NCI-H128 (cell line): ENCODE results near the gene GOSR1.
"Not testable (repeated sequence)": the region's sequence is repeated elsewhere in the genome, so short reads cannot be mapped to it uniquely, and the experiment has no call there.

Experiments
- DNase-seq: peaks from one replicate; lab custom pipeline; 2025; ENCODE audit not compliant: unreplicated experiment; lab: John Stamatoyannopoulos, UW

The GOSR1 gene

DNA sequence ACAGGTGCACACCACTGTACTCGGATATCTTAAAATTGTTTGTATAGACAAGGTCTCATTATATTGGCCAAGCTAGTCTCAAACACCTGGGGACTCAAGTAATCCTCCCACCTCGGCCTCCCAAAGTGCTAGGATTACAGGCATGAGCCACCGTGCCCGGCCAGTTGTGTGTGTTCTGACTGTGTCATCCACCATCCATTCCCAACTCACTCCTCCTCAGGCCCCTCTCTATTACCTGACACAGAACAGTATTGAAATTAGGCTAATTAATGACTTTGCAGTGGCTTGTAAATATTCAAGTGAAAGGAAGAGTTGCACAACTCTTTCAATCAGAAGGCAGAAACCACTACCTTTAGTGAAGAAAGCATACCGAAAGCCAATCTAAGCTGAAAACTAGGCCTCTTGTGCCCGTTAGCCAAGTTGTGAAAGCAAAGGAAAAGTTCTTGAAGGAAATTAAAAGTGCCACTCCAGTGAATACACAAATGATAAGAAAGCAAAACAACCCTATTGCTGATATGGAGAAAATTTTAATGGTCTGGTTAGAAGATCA is 28.7 kb downstream of the GOSR1 start:
- DNase-seq: no peak

DNA sequence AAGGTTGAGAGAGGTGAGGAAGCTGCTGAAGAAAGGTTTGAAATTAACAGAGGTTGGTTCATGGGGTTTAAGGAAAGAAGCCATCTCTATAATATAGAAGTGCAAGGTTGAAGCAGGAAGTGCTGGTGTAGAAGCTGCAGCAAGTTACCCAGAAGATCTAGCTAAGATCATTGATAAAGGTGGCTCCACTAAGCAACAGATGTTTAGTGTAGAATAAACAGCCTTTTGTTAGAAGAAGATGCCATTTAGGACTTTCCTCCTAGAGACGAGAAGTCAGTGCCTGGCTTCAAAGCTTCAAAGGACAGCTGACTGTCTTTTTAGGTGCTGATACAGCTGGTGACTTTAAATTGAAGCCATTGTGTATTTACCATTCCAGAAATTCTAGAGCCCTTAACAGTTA is 29.3 kb downstream of the GOSR1 start:
- no peak for DNase-seq

DNA sequence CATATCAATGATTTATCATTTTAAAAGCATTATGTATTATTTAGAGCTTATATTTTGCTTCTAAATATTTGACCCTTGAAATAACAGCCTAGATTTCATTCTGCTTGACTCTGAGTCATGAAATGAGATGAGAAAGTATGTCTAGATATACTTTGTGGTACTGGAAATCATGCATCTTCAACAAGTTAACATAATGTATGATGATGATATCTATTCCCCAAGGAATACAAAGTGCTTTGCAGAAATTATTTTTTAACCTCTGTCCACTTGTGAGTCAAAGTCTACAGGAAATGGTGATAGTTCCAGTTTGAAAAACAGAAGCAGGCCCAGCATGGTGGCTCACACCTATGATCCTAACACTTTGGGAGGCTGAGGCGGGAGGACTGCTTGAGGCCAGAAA is 36.1 kb downstream of the GOSR1 start:
- no peak for DNase-seq

- no peak for DNase-seq
These were observed 37.8 kb downstream of the GOSR1 start for GRCh38 chr17:30514895-30515596.

DNA sequence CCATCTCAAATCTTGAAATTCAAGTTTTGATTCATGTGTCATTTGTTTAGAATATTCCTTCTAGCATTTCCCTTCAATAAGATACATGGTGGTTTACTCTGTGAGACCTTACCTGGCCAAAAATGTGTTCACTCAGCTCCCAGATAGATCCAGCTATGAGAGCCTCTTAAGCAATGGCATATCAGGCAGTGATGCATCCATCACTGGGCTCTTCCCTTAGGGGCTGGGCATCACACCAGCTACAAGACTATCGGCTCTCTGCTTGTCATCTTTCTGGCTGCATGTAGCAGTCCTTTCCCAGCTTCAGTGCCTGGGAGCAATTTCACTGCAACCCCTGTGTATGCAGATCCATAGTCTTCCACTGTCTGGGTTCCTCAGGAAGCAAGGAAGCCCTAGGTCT is 40.6 kb downstream of the GOSR1 start:
- no peak for DNase-seq

DNA sequence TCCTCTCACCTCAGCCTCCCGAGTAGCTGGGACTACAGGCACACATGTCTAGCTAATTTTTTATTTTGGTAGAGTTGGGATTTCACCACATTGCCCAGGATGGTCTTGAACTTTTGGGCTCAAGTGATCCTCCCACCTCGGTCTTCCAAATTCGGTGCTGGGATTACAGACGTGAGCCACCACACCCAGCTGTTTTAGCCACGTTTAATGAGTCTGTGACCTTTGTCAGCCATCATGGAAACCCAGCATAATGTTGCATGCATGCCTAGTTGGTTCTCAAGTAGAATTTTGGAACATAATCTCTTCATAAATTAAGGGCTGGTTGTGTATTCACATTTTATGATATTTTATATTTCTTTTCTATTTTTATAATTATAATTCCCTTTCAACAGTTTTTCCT is 42.0 kb downstream of the GOSR1 start:
- DNase-seq: no peak

GRCh38 chr17:30519707-30520106 is 42.5 kb downstream of the GOSR1 start:
- no peak for DNase-seq

DNA sequence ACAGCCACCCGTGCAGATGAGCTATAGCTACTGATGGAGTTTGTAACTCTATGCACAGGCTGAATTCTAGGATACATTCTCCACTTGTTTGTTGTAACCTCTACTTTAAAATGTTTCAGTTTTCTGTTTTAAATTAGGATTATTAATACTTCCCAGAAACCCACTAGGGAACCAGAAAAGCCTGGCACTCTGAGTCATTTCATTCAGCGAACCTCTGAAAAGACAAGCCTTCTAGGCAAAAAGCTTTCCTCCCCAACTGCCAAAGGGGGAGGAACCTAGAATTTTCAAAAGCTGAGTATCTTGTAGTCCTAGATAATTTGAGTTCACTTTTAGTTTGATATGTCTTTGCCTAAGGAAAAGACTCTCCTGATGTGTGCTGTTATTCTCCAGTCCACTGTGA is 43.2 kb downstream of the GOSR1 start:
- no peak for DNase-seq

GRCh38 chr17:30520882-30521281 is 43.7 kb downstream of the GOSR1 start:
- DNase-seq: no peak

- no peak for DNase-seq
These were observed 44.6 kb downstream of the GOSR1 start for GRCh38 chr17:30521766-30522165.

DNA sequence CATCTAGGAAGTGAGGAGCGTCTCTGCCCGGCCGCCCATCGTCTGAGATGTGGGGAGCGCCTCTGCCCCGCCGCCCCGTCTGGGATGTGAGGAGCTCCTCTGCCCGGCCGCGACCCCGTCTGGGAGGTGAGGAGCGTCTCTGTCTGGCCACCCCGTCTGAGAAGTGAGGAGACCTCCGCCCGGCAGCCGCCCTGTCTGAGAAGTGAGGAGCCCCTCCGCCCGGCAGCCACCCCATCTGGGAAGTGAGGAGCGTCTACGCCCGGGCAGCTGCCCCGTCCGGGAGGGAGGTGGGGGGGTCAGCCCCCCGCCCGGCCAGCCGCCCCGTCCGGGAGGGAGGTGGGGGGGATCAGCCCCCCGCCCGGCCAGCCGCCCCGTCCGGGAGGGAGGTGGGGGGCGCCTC is 46.0 kb downstream of the GOSR1 start:
- not testable (repeated sequence) for DNase-seq

DNA sequence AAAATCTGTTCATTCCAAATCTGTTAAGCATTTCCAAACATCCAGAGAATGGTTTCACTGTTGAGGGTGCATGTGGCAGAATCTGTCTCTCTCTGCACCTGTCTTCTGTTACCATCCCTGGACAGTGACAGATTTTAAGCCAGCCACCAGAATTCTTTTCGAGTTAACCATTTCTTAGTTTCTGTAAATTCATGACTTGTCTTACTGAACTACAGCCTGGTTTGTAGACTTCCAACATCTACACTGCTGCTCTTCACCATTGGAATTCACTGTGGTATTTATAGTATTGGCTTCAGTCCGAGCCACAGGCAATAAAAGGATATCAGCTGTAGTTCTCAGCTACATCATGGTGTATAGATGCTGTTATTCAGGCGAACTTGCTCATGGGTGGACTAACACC is 47.6 kb downstream of the GOSR1 start:
- no peak for DNase-seq

- no peak for DNase-seq
These were observed 49.2 kb downstream of the GOSR1 start for GRCh38 chr17:30526401-30526800.

- DNase-seq: not testable (repeated sequence)
These were observed 51.5 kb downstream of the GOSR1 start for GRCh38 chr17:30528701-30529100.

- no peak for DNase-seq
These were observed 53.3 kb downstream of the GOSR1 start for GRCh38 chr17:30530346-30531025.

DNA sequence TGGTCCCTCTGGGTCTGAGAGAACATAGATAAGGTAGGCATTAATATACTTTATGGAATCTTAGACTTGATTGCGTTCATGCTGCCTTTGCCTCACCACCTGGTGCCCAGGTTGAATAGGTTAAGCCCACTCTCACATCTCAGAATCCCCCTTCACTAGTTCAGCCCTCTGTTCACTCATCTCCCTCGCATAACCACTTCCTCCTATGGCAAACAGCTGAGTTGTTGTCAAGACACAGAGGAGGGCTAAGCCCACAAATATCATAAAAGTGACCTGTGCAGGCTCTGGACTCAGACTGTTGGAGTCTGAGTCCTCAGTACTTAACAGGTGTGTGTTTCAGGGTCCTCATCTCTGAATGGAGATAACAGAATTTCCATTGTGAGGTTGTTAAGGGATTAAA is 55.7 kb downstream of the GOSR1 start:
- no peak for DNase-seq

GRCh38 chr17:30534298-30534697 is 57.1 kb downstream of the GOSR1 start:
- no peak for DNase-seq

GRCh38 chr17:30534938-30535921 is 58.0 kb downstream of the GOSR1 start:
- no peak for DNase-seq

GRCh38 chr17:30536846-30537245 is 59.6 kb downstream of the GOSR1 start:
- not testable (repeated sequence) for DNase-seq

GRCh38 chr17:30537667-30538066 is 60.5 kb downstream of the GOSR1 start:
- DNase-seq: not testable (repeated sequence)

DNA sequence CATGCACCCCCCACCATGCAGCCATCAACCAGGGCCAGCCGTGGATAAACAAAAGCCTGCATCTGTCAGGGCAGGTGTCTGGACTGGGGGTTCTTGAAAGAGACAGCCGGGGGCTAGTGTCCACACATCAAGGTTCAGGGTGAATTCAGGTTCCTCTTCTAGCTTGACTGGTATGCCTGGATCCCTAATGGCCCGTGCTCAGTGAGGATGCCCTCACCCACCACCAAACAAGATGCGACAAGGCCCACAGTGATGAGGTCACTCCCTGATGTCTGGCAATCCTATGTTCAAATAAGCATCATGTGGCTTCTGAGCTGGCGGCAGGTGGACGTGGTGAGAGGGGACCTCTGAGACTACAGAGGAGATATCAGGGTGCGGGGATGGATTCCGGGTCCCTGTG is 64.6 kb downstream of the GOSR1 start:
- DNase-seq: no peak
